Vagina (tissue), 2 donors: ENCODE data around the gene PRLH. TPM values are rescaled to one million over a fixed set of nuclear protein-coding genes. Genes with fewer than 3 reads are reported as not detected.

Experiments
- DNase-seq, 2 donors: peaks; one replicate each; pipeline ENCODE4 v3.0.0-alpha.2; 2017; ENCODE audit errors: extremely low spot score in 2 of 2
- H3K27ac ChIP-seq: fragments of 200-600 bp; sonication (generic); one replicate; pipeline ENCODE4 v1.5.1; 2019
- H3K27me3 ChIP-seq: fragments of 200-600 bp; sonication (generic); one replicate; pipeline ENCODE4 v1.5.1; 2019
- H3K36me3 ChIP-seq, 2 donors: fragments of 200-600 bp; sonication (generic); one replicate each; pipeline ENCODE4 v1.5.1; 2017 to 2019
- H3K4me1 ChIP-seq: fragments of 200-600 bp; sonication (generic); one replicate; pipeline ENCODE4 v1.5.1; 2019
- H3K4me3 ChIP-seq, 2 donors: fragments of 200-600 bp; sonication (generic); 1 replicate in 1 of 2; 2 replicates in 1 of 2; pipeline ENCODE4 v1.5.1; 2016 to 2019
- H3K9me3 ChIP-seq: fragments of 200-600 bp; sonication (generic); one replicate; pipeline ENCODE4 v1.5.1; 2019
- POLR2A ChIP-seq, 2 donors: fragments of 450-650 bp; IDR thresholded peaks; one replicate each; pipeline ENCODE4 v1.6.1; 2017; ENCODE audit warnings: antibody characterized with exemption in 2 of 2, mild to moderate bottlenecking in 2 of 2, moderate library complexity in 2 of 2
- POLR2AphosphoS5 ChIP-seq, 2 donors: sonication (generic); formaldehyde crosslinking; IDR thresholded peaks; one replicate each; pipeline ENCODE4 v1.9.0; 2017; ENCODE audit warnings: antibody characterized with exemption in 2 of 2, mild to moderate bottlenecking in 2 of 2, low read depth in 1 of 2; ENCODE audit not compliant: insufficient read depth in 1 of 2
- intact Hi-C: fragments of 100-400 bp; cut with DNase I; formaldehyde crosslinking; loops from one replicate; pipeline ENCODE4 v1.15.1; 2023
- total RNA-seq: library from RNA; depleted of rRNA; stranded (reverse); fragments of >200 nt; gene quantifications from one replicate; pipeline ENCODE4 v1.2.3, GENCODE V29; 2016
- TF ChIP-seq, protein P1 (sequence below), 3 experiments: fragments of 450-650 bp in 2 of 3; fragments of 200-600 bp in 1 of 3; sonication (generic) in 1 of 3; IDR thresholded peaks; one replicate each; pipeline ENCODE4 v1.5.1; 2017 to 2019; ENCODE audit warnings: antibody characterized with exemption in 3 of 3, mild to moderate bottlenecking in 2 of 3, moderate library complexity in 2 of 3

Gene PRLH
- total RNA-seq, 1 donor from 2014 or later, result not detected

GRCh38 chr2:237598468-237599208, 32.3 kb downstream of the PRLH start:
- TF ChIP-seq POLR2A (IDR thresholded peaks at IDR 0.05) (no peak), POLR2AphosphoS5 (IDR thresholded peaks at IDR 0.05; ENCODE audit: insufficient read depth in 1 of 2, low read depth in 1 of 2) (no peak)
- TF ChIP-seq, protein P1, sequence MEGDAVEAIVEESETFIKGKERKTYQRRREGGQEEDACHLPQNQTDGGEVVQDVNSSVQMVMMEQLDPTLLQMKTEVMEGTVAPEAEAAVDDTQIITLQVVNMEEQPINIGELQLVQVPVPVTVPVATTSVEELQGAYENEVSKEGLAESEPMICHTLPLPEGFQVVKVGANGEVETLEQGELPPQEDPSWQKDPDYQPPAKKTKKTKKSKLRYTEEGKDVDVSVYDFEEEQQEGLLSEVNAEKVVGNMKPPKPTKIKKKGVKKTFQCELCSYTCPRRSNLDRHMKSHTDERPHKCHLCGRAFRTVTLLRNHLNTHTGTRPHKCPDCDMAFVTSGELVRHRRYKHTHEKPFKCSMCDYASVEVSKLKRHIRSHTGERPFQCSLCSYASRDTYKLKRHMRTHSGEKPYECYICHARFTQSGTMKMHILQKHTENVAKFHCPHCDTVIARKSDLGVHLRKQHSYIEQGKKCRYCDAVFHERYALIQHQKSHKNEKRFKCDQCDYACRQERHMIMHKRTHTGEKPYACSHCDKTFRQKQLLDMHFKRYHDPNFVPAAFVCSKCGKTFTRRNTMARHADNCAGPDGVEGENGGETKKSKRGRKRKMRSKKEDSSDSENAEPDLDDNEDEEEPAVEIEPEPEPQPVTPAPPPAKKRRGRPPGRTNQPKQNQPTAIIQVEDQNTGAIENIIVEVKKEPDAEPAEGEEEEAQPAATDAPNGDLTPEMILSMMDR (IDR thresholded peaks at IDR 0.05), result no peak

DNA sequence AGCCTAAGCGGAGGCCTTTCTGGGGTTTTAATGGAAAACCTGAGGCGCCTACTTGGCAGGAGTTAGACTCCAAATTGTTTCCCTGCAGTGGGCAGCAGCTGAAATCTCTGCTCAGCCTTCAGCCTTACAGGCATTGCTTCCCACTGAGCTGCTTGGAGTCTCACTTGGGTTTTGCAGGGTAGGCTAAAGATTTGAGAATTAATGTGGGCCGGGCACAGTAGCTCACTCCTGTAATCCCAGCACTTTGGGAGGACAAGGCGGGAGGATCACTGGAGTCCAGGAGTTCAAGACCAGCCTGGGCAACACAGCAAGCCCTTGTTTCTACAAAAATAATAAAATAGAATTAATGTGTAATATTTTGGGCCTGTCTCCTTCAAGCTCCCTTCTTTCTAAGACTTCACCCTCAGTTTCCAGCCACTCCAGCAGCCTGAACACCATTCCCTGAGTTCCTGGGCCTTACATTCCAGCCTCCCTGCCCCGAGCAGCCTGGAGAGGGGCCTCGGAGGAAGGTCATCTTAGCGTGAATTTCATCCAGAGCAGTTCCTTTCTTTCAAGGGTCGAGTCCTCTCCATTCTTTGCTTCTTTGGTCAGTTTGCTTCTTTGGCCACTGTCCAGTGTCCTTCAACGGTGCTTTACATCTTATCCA, 33.2 kb downstream of the PRLH start:
- Histone ChIP-seq H3K27ac (peak overlapping the region; percentile 75), H3K4me3 (peak overlapping the region; percentile 30 to 35), H3K36me3 (no peaks in the 10 kb centered on the region), H3K27me3 (no peaks in the 10 kb centered on the region), H3K9me3 (no peaks in the 10 kb centered on the region), H3K4me1 (peaks cover 16% of the 10 kb centered on the region)
- DNase-seq, result no peak
- intact Hi-C loops, result no loop called here
- TF ChIP-seq POLR2AphosphoS5 (IDR thresholded peaks at IDR 0.05; ENCODE audit: insufficient read depth in 1 of 2, low read depth in 1 of 2) (no peak), POLR2A (IDR thresholded peaks at IDR 0.05) (no peak)
- TF ChIP-seq, protein P1 (IDR thresholded peaks at IDR 0.05), result no peak

More at GRCh38 chr2:237598468-237599208, 32.3 kb downstream of the PRLH start:
- H3K4me1 ChIP-seq, result peaks cover 10% of the 10 kb centered on the region
- intact Hi-C loops, result no loop called here
- DNase-seq, result no peak
- no peaks in the 10 kb centered on the region for H3K27me3 ChIP-seq
- H3K36me3 ChIP-seq, result no peaks in the 10 kb centered on the region
- H3K27ac ChIP-seq, result no peak overlapping the region
- H3K4me3 ChIP-seq, result no peak overlapping the region
- H3K9me3 ChIP-seq, result no peaks in the 10 kb centered on the region

DNA sequence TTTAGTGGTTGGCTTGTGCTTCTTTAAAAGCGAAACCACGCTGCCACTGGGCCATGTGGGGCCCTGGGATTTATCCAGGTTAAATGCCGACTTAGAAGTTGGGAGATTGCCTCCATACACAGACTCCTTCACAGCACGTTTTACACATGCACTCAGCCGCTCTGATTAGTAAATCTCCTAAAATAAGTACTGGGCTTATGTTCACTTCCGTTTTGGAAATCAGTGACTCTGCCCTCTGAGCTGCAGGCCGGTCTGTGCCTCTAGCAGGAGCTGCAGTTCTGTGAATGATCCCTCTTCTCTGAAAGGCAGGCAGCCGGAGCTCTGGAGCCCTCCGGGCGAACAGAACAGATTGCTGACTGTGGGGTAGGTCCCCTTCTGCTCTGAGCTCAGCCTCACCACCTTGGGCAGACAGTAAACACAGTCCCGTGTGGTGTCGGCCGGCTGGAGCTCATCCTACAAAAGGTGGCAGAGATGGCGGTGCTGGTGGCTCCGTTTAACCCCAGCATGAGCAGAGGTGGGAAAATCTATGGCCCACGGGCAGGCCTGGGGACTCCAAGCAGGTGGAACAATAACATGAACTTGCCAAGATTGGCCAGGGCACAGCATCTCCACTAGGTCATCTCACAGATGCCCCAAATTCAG, 34.0 kb downstream of the PRLH start:
- no peaks in the 10 kb centered on the region for H3K27me3 ChIP-seq
- peak overlapping the region; percentile 75 for H3K27ac ChIP-seq
- TF ChIP-seq POLR2A (IDR thresholded peaks at IDR 0.05) (no peak), POLR2AphosphoS5 (IDR thresholded peaks at IDR 0.05; ENCODE audit: insufficient read depth in 1 of 2, low read depth in 1 of 2) (peak; percentile 12 to 60)
- TF ChIP-seq, protein P1 (IDR thresholded peaks at IDR 0.05), result no peak
- peak overlapping the region; percentile 30 to 35 for H3K4me3 ChIP-seq
- H3K36me3 ChIP-seq, result no peaks in the 10 kb centered on the region
- intact Hi-C loops, result no loop called here
- peaks cover 16% of the 10 kb centered on the region for H3K4me1 ChIP-seq
- H3K9me3 ChIP-seq, result no peaks in the 10 kb centered on the region
- DNase-seq, result no peak

DNA sequence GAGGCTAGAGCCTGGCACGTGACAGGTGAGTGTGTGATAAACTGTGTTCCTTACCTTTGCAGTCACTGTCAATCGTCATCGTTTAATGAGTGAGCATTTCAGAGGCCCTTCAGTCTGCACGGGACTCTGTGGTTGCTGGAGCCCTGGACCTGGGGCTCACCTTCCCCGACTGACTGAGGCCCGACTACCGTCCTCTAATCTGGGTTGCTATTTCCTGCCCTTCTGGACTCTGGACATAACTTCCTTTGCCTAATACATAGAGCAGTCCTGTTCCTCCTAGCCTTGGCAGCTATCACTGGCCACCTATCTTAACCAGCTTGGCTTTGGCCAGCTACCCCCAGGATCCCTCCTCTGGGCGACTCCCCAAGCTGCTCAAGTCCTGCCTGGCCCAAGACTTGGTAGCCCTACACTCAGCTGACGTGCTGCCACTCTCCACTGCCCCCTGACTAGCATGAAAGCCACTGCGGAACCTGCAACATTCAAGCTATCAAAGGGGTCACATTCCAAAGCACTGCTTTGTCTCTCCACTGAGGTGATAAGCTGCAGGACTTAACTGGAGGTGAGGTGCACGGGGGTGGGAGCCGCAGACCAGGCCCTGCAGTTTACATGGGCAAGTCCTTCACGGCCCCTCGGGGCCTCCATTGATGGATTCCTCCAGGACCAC, 35.2 kb downstream of the PRLH start:
- no peaks in the 10 kb centered on the region for H3K36me3 ChIP-seq
- H3K27me3 ChIP-seq, result no peaks in the 10 kb centered on the region
- TF ChIP-seq POLR2A (IDR thresholded peaks at IDR 0.05), result no peak
- no peak for DNase-seq
- H3K27ac ChIP-seq, result no peak overlapping the region
- intact Hi-C loops, result no loop called here
- no peaks in the 10 kb centered on the region for H3K9me3 ChIP-seq
- peaks cover 16% of the 10 kb centered on the region for H3K4me1 ChIP-seq
- no peak overlapping the region for H3K4me3 ChIP-seq

- Histone ChIP-seq H3K27ac (no peak overlapping the region), H3K4me3 (no peak overlapping the region), H3K27me3 (no peaks in the 10 kb centered on the region), H3K9me3 (no peaks in the 10 kb centered on the region), H3K36me3 (no peaks in the 10 kb centered on the region), H3K4me1 (peaks cover 16% of the 10 kb centered on the region)
- TF ChIP-seq, protein P1 (IDR thresholded peaks at IDR 0.05), result no peak
- TF ChIP-seq POLR2AphosphoS5 (IDR thresholded peaks at IDR 0.05; ENCODE audit: insufficient read depth in 1 of 2, low read depth in 1 of 2), result no peak
- TF ChIP-seq POLR2A (IDR thresholded peaks at IDR 0.05), result no peak
- intact Hi-C loops, result no loop called here
- DNase-seq, result no peak
These were observed 36.0 kb downstream of the PRLH start for GRCh38 chr2:237602409-237602808.
